Cardiac muscle cell (in vitro differentiated cells and primary cell): ENCODE results near the gene HS6ST2. TPM values are rescaled to one million over a fixed set of nuclear protein-coding genes. Genes with fewer than 3 reads are reported as not detected.

Experiments used
- DNase-seq, 2 donors: peaks; one replicate each; pipeline versions ENCODE4 v3.0.0 to v3.0.0-alpha.2; 2010 to 2017; ENCODE audit warnings: low read depth in 1 of 2, low spot score in 1 of 2
- H3K27ac ChIP-seq: fragments of 200-600 bp; sonication (generic); 2 replicates; pipeline ENCODE4 v1.5.1; 2016
- H3K27me3 ChIP-seq: fragments of 200-600 bp; sonication (generic); 2 replicates; pipeline ENCODE4 v1.6.0; 2016; ENCODE audit warnings: control low read depth
- H3K36me3 ChIP-seq: fragments of 200-600 bp; sonication (generic); 2 replicates; pipeline ENCODE4 v1.5.1; 2016; ENCODE audit warnings: control low read depth
- H3K4me1 ChIP-seq: fragments of 200-600 bp; sonication (generic); 2 replicates; pipeline ENCODE4 v1.8.1; 2017; ENCODE audit warnings: low read depth, mild to moderate bottlenecking, mixed run types
- H3K4me3 ChIP-seq: fragments of 200-600 bp; sonication (generic); 2 replicates; pipeline ENCODE4 v1.5.1; 2016; ENCODE audit warnings: mild to moderate bottlenecking
- H3K9me3 ChIP-seq: fragments of 200-600 bp; sonication (generic); 2 replicates; pipeline ENCODE4 v1.5.1; 2017; ENCODE audit warnings: low read depth, mild to moderate bottlenecking, control low read depth
- CTCF ChIP-seq: IDR thresholded peaks from 2 replicates; pipeline ENCODE4 v1.5.1; 2012; ENCODE audit warnings: low read depth, mild to moderate bottlenecking, low read length
- polyA plus RNA-seq: library from polyadenylated mRNA; unstranded; fragments of >200 nt; fragmentation: Nextera tagmentation; extraction: Ambion mirVana; gene quantifications from 2 replicates; pipeline ENCODE4 v1.2.1, GENCODE V29; 2016
- total RNA-seq: library from RNA; depleted of rRNA; stranded (reverse); fragments of >200 nt; gene quantifications from 2 replicates; pipeline ENCODE4 v1.2.3, GENCODE V29; 2016

Gene HS6ST2
- total and polyA plus RNA-seq, 2 experiments from 2014 or later: 15.5 to 27.1 TPM

GRCh38 chrX:132648895-132649294, 309.5 kb downstream of the HS6ST2 start:
- no peaks in the 10 kb centered on the region for H3K36me3 ChIP-seq
- peak in 1 of 2 donors; percentile 42 for DNase-seq
- H3K27me3 ChIP-seq: no peaks in the 10 kb centered on the region
- H3K4me3 ChIP-seq: no peak overlapping the region
- H3K27ac ChIP-seq: no peak overlapping the region
- no peaks in the 10 kb centered on the region for H3K4me1 ChIP-seq
- H3K9me3 ChIP-seq: no peaks in the 10 kb centered on the region
- no peak for TF ChIP-seq CTCF

GRCh38 chrX:132639446-132639845, 319.0 kb downstream of the HS6ST2 start:
- no peak overlapping the region for H3K27ac ChIP-seq
- H3K4me1 ChIP-seq: no peaks in the 10 kb centered on the region
- no peak for TF ChIP-seq CTCF
- DNase-seq: no peak
- H3K9me3 ChIP-seq: no peaks in the 10 kb centered on the region
- H3K36me3 ChIP-seq: no peaks in the 10 kb centered on the region
- no peak overlapping the region for H3K4me3 ChIP-seq
- no peaks in the 10 kb centered on the region for H3K27me3 ChIP-seq

GRCh38 chrX:132638313-132638712, 320.1 kb downstream of the HS6ST2 start:
- Histone ChIP-seq H3K27me3 (no peaks in the 10 kb centered on the region), H3K36me3 (no peaks in the 10 kb centered on the region), H3K4me1 (no peaks in the 10 kb centered on the region), H3K9me3 (no peaks in the 10 kb centered on the region), H3K4me3 (no peak overlapping the region), H3K27ac (no peak overlapping the region)
- DNase-seq: no peak
- no peak for TF ChIP-seq CTCF

- H3K4me1 ChIP-seq: no peaks in the 10 kb centered on the region
- DNase-seq: peak in 1 of 2 donors; percentile 11
- no peaks in the 10 kb centered on the region for H3K36me3 ChIP-seq
- TF ChIP-seq CTCF: no peak
- H3K4me3 ChIP-seq: no peak overlapping the region
- H3K27me3 ChIP-seq: no peaks in the 10 kb centered on the region
- no peaks in the 10 kb centered on the region for H3K9me3 ChIP-seq
- H3K27ac ChIP-seq: no peak overlapping the region
Observed at GRCh38 chrX:132636080-132636479, 322.3 kb downstream of the HS6ST2 start.

GRCh38 chrX:132634521-132634920, 323.9 kb downstream of the HS6ST2 start:
- no peak overlapping the region for H3K4me3 ChIP-seq

More at GRCh38 chrX:132634521-132634920, 323.9 kb downstream of the HS6ST2 start:
- no peak for TF ChIP-seq CTCF
- Histone ChIP-seq H3K4me1 (no peaks in the 10 kb centered on the region), H3K9me3 (no peaks in the 10 kb centered on the region), H3K27me3 (no peaks in the 10 kb centered on the region), H3K36me3 (no peaks in the 10 kb centered on the region), H3K27ac (no peak overlapping the region)
- no peak for DNase-seq
